Gastroesophageal sphincter (tissue), 3 donors: ENCODE results near the gene TLCD1.

Experiments used
- CTCF ChIP-seq, 4 experiments: fragments of 200-600 bp in 2 of 4; fragments of 450-650 bp in 2 of 4; sonication (generic) in 1 of 4; IDR thresholded peaks; one replicate each; pipeline ENCODE4 v1.5.1; 2017 to 2019; ENCODE audit warnings: antibody characterized with exemption in 4 of 4, mild to moderate bottlenecking in 2 of 4, moderate library complexity in 2 of 4
- EP300 ChIP-seq: sonication (generic); formaldehyde crosslinking; IDR thresholded peaks from one replicate; pipeline ENCODE4 v1.6.1; 2017; ENCODE audit warnings: antibody characterized with exemption, mild to moderate bottlenecking
- POLR2A ChIP-seq, 2 donors: fragments of 450-650 bp; IDR thresholded peaks; one replicate each; pipeline ENCODE4 v1.6.1; 2017; ENCODE audit warnings: antibody characterized with exemption in 2 of 2, mild to moderate bottlenecking in 2 of 2, moderate library complexity in 1 of 2
- POLR2AphosphoS5 ChIP-seq: sonication (generic); formaldehyde crosslinking; IDR thresholded peaks from one replicate; pipeline ENCODE4 v1.6.1; 2017; ENCODE audit warnings: antibody characterized with exemption

- TF ChIP-seq CTCF (IDR thresholded peaks at IDR 0.05) (no peak), POLR2A (IDR thresholded peaks at IDR 0.05) (no peak), EP300 (no peak), POLR2AphosphoS5 (no peak)
These were observed 39.0 kb upstream of the TLCD1 start for GRCh38 chr17:28765038-28765437.
